Measurements from ENCODE around the gene TMEM175.
"Not testable (repeated sequence)": the region's sequence is repeated elsewhere in the genome, so short reads cannot be mapped to it uniquely, and the experiment has no call there.

Gene TMEM175

DNA sequence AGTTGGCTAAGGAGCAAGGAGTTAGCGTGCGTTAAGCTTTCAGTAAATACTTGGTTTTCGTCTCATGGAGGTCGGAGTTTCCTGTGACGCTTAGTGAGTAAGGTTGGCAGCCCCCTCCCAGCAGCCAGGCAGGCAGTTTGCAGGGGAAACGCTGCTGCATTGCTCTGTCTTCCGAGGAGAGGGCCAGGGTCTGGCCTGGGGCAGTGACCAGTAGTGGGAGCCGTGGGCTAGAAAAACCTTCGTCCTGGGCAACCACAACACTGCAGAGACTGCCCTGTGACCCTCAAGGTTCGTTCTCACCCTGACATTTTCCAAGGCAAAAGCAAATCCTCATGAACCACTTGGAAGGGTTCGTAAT, 432 bp downstream of the TMEM175 start:
- no peak for TF ChIP-seq POLR2AphosphoS5 (IDR thresholded peaks at IDR 0.05; ENCODE audit: low read depth)
- TF ChIP-seq, protein P1, sequence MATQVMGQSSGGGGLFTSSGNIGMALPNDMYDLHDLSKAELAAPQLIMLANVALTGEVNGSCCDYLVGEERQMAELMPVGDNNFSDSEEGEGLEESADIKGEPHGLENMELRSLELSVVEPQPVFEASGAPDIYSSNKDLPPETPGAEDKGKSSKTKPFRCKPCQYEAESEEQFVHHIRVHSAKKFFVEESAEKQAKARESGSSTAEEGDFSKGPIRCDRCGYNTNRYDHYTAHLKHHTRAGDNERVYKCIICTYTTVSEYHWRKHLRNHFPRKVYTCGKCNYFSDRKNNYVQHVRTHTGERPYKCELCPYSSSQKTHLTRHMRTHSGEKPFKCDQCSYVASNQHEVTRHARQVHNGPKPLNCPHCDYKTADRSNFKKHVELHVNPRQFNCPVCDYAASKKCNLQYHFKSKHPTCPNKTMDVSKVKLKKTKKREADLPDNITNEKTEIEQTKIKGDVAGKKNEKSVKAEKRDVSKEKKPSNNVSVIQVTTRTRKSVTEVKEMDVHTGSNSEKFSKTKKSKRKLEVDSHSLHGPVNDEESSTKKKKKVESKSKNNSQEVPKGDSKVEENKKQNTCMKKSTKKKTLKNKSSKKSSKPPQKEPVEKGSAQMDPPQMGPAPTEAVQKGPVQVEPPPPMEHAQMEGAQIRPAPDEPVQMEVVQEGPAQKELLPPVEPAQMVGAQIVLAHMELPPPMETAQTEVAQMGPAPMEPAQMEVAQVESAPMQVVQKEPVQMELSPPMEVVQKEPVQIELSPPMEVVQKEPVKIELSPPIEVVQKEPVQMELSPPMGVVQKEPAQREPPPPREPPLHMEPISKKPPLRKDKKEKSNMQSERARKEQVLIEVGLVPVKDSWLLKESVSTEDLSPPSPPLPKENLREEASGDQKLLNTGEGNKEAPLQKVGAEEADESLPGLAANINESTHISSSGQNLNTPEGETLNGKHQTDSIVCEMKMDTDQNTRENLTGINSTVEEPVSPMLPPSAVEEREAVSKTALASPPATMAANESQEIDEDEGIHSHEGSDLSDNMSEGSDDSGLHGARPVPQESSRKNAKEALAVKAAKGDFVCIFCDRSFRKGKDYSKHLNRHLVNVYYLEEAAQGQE (IDR thresholded peaks at IDR 0.05; ENCODE audit: insufficient replicate concordance, low read depth), result no peak
- no peak for TF ChIP-seq SPI1 (IDR thresholded peaks at IDR 0.05; ENCODE audit: borderline replicate concordance, low read depth)
- no peak for TF ChIP-seq GABPA (IDR thresholded peaks at IDR 0.05; ENCODE audit: low read depth)
- TF ChIP-seq, protein P2, sequence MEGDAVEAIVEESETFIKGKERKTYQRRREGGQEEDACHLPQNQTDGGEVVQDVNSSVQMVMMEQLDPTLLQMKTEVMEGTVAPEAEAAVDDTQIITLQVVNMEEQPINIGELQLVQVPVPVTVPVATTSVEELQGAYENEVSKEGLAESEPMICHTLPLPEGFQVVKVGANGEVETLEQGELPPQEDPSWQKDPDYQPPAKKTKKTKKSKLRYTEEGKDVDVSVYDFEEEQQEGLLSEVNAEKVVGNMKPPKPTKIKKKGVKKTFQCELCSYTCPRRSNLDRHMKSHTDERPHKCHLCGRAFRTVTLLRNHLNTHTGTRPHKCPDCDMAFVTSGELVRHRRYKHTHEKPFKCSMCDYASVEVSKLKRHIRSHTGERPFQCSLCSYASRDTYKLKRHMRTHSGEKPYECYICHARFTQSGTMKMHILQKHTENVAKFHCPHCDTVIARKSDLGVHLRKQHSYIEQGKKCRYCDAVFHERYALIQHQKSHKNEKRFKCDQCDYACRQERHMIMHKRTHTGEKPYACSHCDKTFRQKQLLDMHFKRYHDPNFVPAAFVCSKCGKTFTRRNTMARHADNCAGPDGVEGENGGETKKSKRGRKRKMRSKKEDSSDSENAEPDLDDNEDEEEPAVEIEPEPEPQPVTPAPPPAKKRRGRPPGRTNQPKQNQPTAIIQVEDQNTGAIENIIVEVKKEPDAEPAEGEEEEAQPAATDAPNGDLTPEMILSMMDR (IDR thresholded peaks at IDR 0.05; ENCODE audit: insufficient read depth, low read length), result no peak
- Histone ChIP-seq H3K27me3 (ENCODE audit: insufficient read depth, poor library complexity, severe bottlenecking) (no peaks in the 10 kb centered on the region), H3K4me3 (replicated peaks; ENCODE audit: insufficient read depth, low read length) (peak overlapping the region; percentile 98), H3K27ac (replicated peaks) (peak overlapping the region; percentile 71)
- no peak for DNase-seq (ENCODE audit: low read depth in 1 of 2, low spot score in 1 of 2)

DNA sequence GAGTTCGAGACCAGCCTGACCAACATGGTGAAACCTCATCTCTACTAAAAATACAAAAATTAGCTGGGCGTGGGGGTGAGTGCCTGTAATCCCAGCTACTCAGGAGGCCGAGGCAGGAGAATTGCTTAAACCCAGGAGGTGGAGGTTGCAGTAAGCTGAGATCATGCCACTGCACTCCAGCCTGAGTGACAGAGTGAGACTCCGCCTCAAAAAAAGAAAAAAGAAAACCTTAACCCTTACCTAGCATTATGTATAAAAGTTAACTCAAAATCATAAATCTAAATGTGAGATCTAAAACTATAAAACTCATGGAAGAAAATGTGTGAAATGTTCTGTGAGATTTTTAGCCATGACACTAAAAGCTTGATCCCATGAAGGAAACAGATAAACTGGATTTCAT, 7.2 kb downstream of the TMEM175 start:
- DNase-seq (ENCODE audit: low read depth in 1 of 2, low spot score in 1 of 2); H3K4me3 ChIP-seq (replicated peaks; ENCODE audit: insufficient read depth, low read length); H3K27ac ChIP-seq (replicated peaks): not testable (repeated sequence)

DNA sequence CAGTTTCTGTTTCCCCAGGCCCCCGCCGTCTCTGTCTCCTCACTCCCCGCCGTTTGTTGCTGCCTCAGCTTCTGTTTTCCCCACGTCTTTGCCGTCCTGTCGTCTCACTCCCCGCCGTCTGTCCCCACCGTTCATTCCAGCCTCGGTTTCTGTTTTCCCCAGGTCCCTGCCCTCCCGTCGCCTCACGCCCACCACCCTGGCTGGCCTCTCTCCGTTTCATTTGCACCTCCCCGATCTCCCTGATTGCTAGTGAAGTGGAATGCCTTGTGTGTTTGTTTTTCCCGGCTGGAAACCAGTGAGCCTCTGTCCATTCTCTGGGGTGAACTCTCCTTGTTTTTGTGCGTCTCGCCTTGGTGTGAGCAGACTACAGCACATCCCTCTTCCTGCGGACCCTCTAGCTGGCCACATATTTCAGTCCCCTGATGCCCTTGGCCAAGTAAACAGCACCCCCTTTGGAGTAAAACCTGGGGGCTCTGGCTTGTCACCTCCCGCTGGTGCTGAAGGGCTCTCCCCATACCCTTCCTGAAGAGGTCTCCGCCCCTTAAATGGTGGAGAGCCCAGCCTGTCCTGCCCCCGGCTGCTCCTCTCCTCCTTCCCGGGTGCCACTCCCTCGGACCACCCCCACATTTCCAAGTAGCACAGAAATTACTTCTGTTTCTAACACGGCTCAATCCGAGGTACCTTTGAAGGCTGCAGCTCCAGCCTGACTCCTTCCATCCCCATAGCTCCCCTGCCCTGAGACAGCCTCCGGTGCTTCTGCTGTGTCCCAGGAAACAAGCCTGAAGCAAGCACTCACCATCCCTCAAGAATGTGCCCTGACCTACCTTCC, 13.2 kb downstream of the TMEM175 start:
- TF ChIP-seq SPI1 (IDR thresholded peaks at IDR 0.05; ENCODE audit: borderline replicate concordance, low read depth), result no peak
- TF ChIP-seq, protein P1 (IDR thresholded peaks at IDR 0.05; ENCODE audit: insufficient replicate concordance, low read depth), result no peak
- TF ChIP-seq GABPA (IDR thresholded peaks at IDR 0.05; ENCODE audit: low read depth), result no peak
- no peak for TF ChIP-seq POLR2AphosphoS5 (IDR thresholded peaks at IDR 0.05; ENCODE audit: low read depth)
- TF ChIP-seq, protein P2 (IDR thresholded peaks at IDR 0.05; ENCODE audit: insufficient read depth, low read length), result no peak
- Histone ChIP-seq H3K27ac (replicated peaks) (no peak overlapping the region), H3K4me3 (replicated peaks; ENCODE audit: insufficient read depth, low read length) (no peak overlapping the region), H3K27me3 (ENCODE audit: insufficient read depth, poor library complexity, severe bottlenecking) (no peaks in the 10 kb centered on the region)
- no peak for DNase-seq (ENCODE audit: low read depth in 1 of 2, low spot score in 1 of 2)

More for the DNA sequence above, 7.2 kb downstream of the TMEM175 start:
- H3K27me3 ChIP-seq (ENCODE audit: insufficient read depth, poor library complexity, severe bottlenecking), result not testable (repeated sequence)

DNA sequence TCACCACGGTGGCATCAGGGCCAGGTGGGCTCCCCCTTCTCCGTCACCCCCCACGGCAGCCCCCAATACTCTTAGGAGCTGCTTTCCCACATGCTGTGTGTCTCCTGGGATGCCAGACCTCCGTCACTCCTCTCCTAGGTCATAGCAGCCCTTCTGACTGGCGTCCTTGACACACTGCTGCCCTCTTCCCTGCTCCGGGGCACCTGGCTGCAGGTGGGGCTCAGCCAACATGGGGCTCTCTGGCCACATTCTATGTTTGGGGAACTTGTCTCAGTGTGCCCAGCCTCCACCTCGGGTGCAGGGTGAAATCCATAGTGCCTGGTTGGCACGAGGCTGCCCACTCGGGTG, 13.8 kb downstream of the TMEM175 start:
- no peak overlapping the region for H3K27ac ChIP-seq (replicated peaks)
- no peaks in the 10 kb centered on the region for H3K27me3 ChIP-seq (ENCODE audit: insufficient read depth, poor library complexity, severe bottlenecking)
- H3K4me3 ChIP-seq (replicated peaks; ENCODE audit: insufficient read depth, low read length), result no peak overlapping the region
- no peak for DNase-seq (ENCODE audit: low read depth in 1 of 2, low spot score in 1 of 2)
- TF ChIP-seq, protein P2 (IDR thresholded peaks at IDR 0.05; ENCODE audit: insufficient read depth, low read length), result no peak
- TF ChIP-seq GABPA (IDR thresholded peaks at IDR 0.05; ENCODE audit: low read depth) (no peak), POLR2AphosphoS5 (IDR thresholded peaks at IDR 0.05; ENCODE audit: low read depth) (no peak), SPI1 (IDR thresholded peaks at IDR 0.05; ENCODE audit: borderline replicate concordance, low read depth) (no peak)
- TF ChIP-seq, protein P1 (IDR thresholded peaks at IDR 0.05; ENCODE audit: insufficient replicate concordance, low read depth), result no peak

Data from HL-60 (cell line).